ENCODE results near the gene NBPF20.
"Not testable (repeated sequence)": the region's sequence is repeated elsewhere in the genome, so short reads cannot be mapped to it uniquely, and the experiment has no call there.

The NBPF20 gene

DNA sequence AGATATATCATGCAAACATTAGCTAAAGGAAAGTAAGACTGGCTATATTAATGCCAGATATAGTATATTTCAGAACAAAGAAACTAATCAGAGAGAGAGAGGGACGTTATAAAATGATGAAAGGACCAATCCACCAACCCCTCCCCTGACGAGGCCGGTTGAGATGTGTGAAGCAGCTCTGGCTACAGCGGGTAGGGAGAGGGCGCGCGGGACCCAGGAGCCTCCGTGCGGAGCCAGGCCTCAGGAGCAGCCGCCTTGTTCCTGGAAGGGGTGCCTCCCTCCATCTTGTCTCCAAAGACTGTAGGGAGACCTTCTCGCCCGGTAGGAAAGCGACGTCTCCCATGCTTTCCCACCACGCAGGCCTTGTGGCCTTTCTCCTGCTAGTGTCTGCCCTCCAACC is 5.4 kb upstream of the NBPF20 start:
- not testable (repeated sequence) for DNase-seq (ENCODE audit: low spot score); FAIRE-seq

- not testable (repeated sequence) for FAIRE-seq; DNase-seq (ENCODE audit: low spot score)
Measured at GRCh38 chr1:145429329-145429728, 3.9 kb upstream of the NBPF20 start.

- DNase-seq (ENCODE audit: low spot score): peak; percentile 43
- not testable (repeated sequence) for FAIRE-seq
Measured at GRCh38 chr1:145424612-145425435, 579 bp downstream of the NBPF20 start.

GRCh38 chr1:145415149-145415548 is 10.3 kb downstream of the NBPF20 start:
- not testable (repeated sequence) for DNase-seq (ENCODE audit: low spot score); FAIRE-seq

DNA sequence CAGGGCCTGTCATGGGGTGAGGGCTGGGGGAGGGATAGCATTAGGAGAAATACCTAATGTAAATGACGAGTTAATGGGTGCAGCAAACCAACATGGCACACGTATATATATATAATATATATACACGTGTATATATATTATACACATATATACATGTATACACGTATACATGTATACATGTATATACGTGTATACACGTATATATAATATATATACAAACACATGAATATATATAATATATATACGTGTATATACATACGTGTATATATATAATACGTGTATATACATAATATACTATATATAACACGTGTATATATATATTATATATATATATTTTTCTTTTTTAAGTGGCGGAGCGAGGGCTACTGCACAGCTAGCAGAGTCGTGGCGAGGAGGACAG is 18.1 kb downstream of the NBPF20 start:
- not testable (repeated sequence) for FAIRE-seq; DNase-seq (ENCODE audit: low spot score)

GRCh38 chr1:145404949-145405348 is 20.5 kb downstream of the NBPF20 start:
- DNase-seq (ENCODE audit: low spot score); FAIRE-seq: not testable (repeated sequence)

DNA sequence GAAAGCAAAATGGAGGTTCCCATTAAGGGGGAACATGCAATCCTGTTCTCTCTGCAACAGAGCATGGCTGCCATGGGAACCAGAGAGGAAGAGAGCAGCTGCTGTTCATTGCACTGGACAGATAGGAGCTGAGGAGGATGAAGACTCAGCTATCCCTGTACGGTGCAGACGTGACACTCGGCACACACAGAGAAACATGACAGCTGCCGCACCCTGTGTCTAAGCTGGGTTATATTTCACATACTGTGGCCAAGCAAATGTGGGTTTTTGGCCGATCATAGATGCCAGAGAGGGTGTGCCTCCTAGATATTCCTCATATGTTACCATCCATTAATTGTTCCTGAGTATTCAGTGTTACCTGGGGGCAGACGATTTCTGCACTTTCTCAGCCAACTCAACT is 24.7 kb downstream of the NBPF20 start:
- not testable (repeated sequence) for DNase-seq (ENCODE audit: low spot score); FAIRE-seq

All from RCC 7860 (cell line).